Adipocyte (in vitro differentiated cells): Measurements from ENCODE around the gene RPN2.
A peak's percentile ranks its signal among the peaks of the same experiment; 100 is the strongest.

Source experiments
- DNase-seq: peaks from one replicate; pipeline ENCODE4 v3.0.0-alpha.2; 2015; ENCODE audit warnings: low read depth
- H3K27me3 ChIP-seq: replicated peaks from 2 replicates; pipeline ENCODE4 v1.7.0; 2013; ENCODE audit warnings: mild to moderate bottlenecking, low read length, moderate library complexity; ENCODE audit not compliant: control insufficient read depth, insufficient read depth
- H3K36me3 ChIP-seq: 2 replicates; pipeline ENCODE4 v1.7.0; 2013; ENCODE audit warnings: low read length, mild to moderate bottlenecking, moderate library complexity; ENCODE audit not compliant: control insufficient read depth, insufficient read depth, severe bottlenecking
- H3K4me1 ChIP-seq: 2 replicates; pipeline ENCODE4 v1.7.0; 2013; ENCODE audit warnings: mild to moderate bottlenecking, low read length, moderate library complexity; ENCODE audit not compliant: control insufficient read depth, insufficient read depth
- H3K4me3 ChIP-seq: 2 replicates; pipeline ENCODE4 v1.7.0; 2013; ENCODE audit warnings: mild to moderate bottlenecking, low read length, moderate library complexity
- H3K9ac ChIP-seq: 2 replicates; pipeline ENCODE4 v1.7.0; 2013; ENCODE audit warnings: mild to moderate bottlenecking, low read length, moderate library complexity
- H3K9me3 ChIP-seq: 2 replicates; pipeline ENCODE4 v1.7.0; 2013; ENCODE audit warnings: mild to moderate bottlenecking, low read length, moderate library complexity; ENCODE audit not compliant: control insufficient read depth

RPN2 gene

GRCh38 chr20:37155987-37156386, 23.1 kb upstream of the RPN2 start:
- Histone ChIP-seq H3K36me3 (no peaks in the 10 kb centered on the region), H3K27me3 (no peaks in the 10 kb centered on the region), H3K4me3 (no peak overlapping the region), H3K9ac (no peak overlapping the region), H3K9me3 (no peaks in the 10 kb centered on the region), H3K4me1 (no peaks in the 10 kb centered on the region)
- DNase-seq = no peak

GRCh38 chr20:37158248-37158647, 20.9 kb upstream of the RPN2 start:
- Histone ChIP-seq H3K4me1 (no peaks in the 10 kb centered on the region), H3K36me3 (no peaks in the 10 kb centered on the region)
- no peak for DNase-seq

GRCh38 chr20:37160683-37161082, 18.4 kb upstream of the RPN2 start:
- Histone ChIP-seq H3K36me3 (no peaks in the 10 kb centered on the region), H3K9me3 (no peaks in the 10 kb centered on the region), H3K4me3 (no peak overlapping the region), H3K4me1 (no peaks in the 10 kb centered on the region), H3K27me3 (peaks cover 7% of the 10 kb centered on the region), H3K9ac (no peak overlapping the region)
- DNase-seq = no peak

More at GRCh38 chr20:37158248-37158647, 20.9 kb upstream of the RPN2 start:
- Histone ChIP-seq H3K27me3 (peaks cover 7% of the 10 kb centered on the region), H3K4me3 (no peak overlapping the region), H3K9ac (no peak overlapping the region), H3K9me3 (no peaks in the 10 kb centered on the region)

- H3K4me1 ChIP-seq = no peaks in the 10 kb centered on the region
- no peaks in the 10 kb centered on the region for H3K9me3 ChIP-seq
- H3K36me3 ChIP-seq = no peaks in the 10 kb centered on the region
- H3K4me3 ChIP-seq = no peak overlapping the region
- no peak overlapping the region for H3K9ac ChIP-seq
- DNase-seq = no peak
- H3K27me3 ChIP-seq = peaks cover 7% of the 10 kb centered on the region
These were observed 17.1 kb upstream of the RPN2 start for GRCh38 chr20:37161830-37162549.

- Histone ChIP-seq H3K4me1 (no peaks in the 10 kb centered on the region), H3K9ac (no peak overlapping the region), H3K9me3 (no peaks in the 10 kb centered on the region), H3K4me3 (no peak overlapping the region), H3K36me3 (peaks cover 5% of the 10 kb centered on the region), H3K27me3 (peaks cover 7% of the 10 kb centered on the region)
- no peak for DNase-seq
These were observed 16.5 kb upstream of the RPN2 start for GRCh38 chr20:37162646-37163045.

- H3K9ac ChIP-seq = no peak overlapping the region
- H3K4me1 ChIP-seq = no peaks in the 10 kb centered on the region
- H3K27me3 ChIP-seq = peaks cover 7% of the 10 kb centered on the region
- H3K36me3 ChIP-seq = peaks cover 10% of the 10 kb centered on the region
- H3K4me3 ChIP-seq = no peak overlapping the region
- H3K9me3 ChIP-seq = no peaks in the 10 kb centered on the region
- DNase-seq = no peak
These were observed 15.1 kb upstream of the RPN2 start for GRCh38 chr20:37163832-37164554.

- DNase-seq = no peak
- Histone ChIP-seq H3K9ac (no peak overlapping the region), H3K9me3 (no peaks in the 10 kb centered on the region), H3K36me3 (peaks cover 10% of the 10 kb centered on the region), H3K4me3 (no peak overlapping the region), H3K27me3 (peaks cover 7% of the 10 kb centered on the region), H3K4me1 (no peaks in the 10 kb centered on the region)
These were observed 14.1 kb upstream of the RPN2 start for GRCh38 chr20:37165031-37165430.

GRCh38 chr20:37166867-37167266, 12.3 kb upstream of the RPN2 start:
- no peak for DNase-seq
- Histone ChIP-seq H3K4me3 (no peak overlapping the region), H3K36me3 (peaks cover 10% of the 10 kb centered on the region), H3K4me1 (no peaks in the 10 kb centered on the region), H3K9ac (no peak overlapping the region), H3K9me3 (no peaks in the 10 kb centered on the region), H3K27me3 (peaks cover 7% of the 10 kb centered on the region)

- H3K4me3 ChIP-seq = no peak overlapping the region
These were observed 6.3 kb upstream of the RPN2 start for GRCh38 chr20:37172836-37173235.

GRCh38 chr20:37179683-37180524, 774 bp downstream of the RPN2 start:
- H3K4me1 ChIP-seq = peaks cover 23% of the 10 kb centered on the region
- no peaks in the 10 kb centered on the region for H3K27me3 ChIP-seq
- peak overlapping the region; percentile 100 for H3K9ac ChIP-seq
- no peaks in the 10 kb centered on the region for H3K9me3 ChIP-seq
- peak overlapping the region; percentile 86 for H3K4me3 ChIP-seq
- peaks cover 17% of the 10 kb centered on the region for H3K36me3 ChIP-seq
- peak; percentile 68 for DNase-seq

More at GRCh38 chr20:37172836-37173235, 6.3 kb upstream of the RPN2 start:
- H3K9ac ChIP-seq = no peak overlapping the region
- H3K36me3 ChIP-seq = peaks cover 3% of the 10 kb centered on the region
- H3K4me1 ChIP-seq = peaks cover 5% of the 10 kb centered on the region
- no peaks in the 10 kb centered on the region for H3K9me3 ChIP-seq
- no peak for DNase-seq
- H3K27me3 ChIP-seq = no peaks in the 10 kb centered on the region

GRCh38 chr20:37185686-37186085, 6.6 kb downstream of the RPN2 start:
- Histone ChIP-seq H3K4me3 (no peak overlapping the region), H3K9ac (no peak overlapping the region), H3K4me1 (peaks cover 8% of the 10 kb centered on the region), H3K27me3 (no peaks in the 10 kb centered on the region), H3K36me3 (peaks cover 67% of the 10 kb centered on the region), H3K9me3 (no peaks in the 10 kb centered on the region)
- no peak for DNase-seq
